NB4 (cell line): Measurements from ENCODE around the gene CCDC91.

Source experiments
- CTCF ChIP-seq: IDR thresholded peaks from one replicate; pipeline ENCODE4 v1.5.1; 2012; ENCODE audit warnings: low read depth, low read length
- POLR2A ChIP-seq: IDR thresholded peaks from 2 replicates; pipeline ENCODE4 v1.6.1; 2011; ENCODE audit warnings: mild to moderate bottlenecking; ENCODE audit not compliant: insufficient read length; ENCODE audit errors: extremely low read depth
- TF ChIP-seq, protein P1 (sequence below): IDR thresholded peaks from 2 replicates; pipeline ENCODE4 v1.6.1; 2011; ENCODE audit warnings: low read depth, low read length

DNA sequence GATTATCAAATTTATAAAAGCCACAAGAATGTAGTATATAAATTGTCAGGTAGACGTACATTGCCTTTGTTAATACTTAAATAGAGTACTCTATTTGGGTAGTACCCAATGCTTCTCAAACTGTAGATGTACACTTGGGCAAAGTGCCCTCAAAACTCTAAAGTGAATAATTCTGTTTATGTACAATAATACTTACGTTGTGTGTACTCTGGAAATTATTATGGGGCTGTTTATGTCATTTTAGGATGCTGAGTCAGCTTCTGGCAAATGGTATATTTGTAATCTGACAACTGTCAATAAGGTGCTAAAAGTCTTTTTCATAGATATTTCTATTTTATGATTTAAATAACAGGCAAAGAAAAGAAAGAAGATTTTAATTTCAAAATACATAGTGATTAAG lies 102.4 kb downstream of the CCDC91 start:
- TF ChIP-seq CTCF: no peak
- no peak for TF ChIP-seq POLR2A
- TF ChIP-seq, protein P1, sequence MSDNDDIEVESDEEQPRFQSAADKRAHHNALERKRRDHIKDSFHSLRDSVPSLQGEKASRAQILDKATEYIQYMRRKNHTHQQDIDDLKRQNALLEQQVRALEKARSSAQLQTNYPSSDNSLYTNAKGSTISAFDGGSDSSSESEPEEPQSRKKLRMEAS: no peak
